Measurements from ENCODE around the gene UBE4B.
A peak's percentile ranks its signal among the peaks of the same experiment; 100 is the strongest.

Gene UBE4B

GRCh38 chr1:10208537-10208936 is 175.8 kb downstream of the UBE4B start:
- in situ Hi-C loops (cut with MboI; ENCODE audit: low sequenced_read_pairs, unreplicated experiment) = no loop called here
- DNase-seq (ENCODE audit: low spot score) = no peak
- no peak for TF ChIP-seq CTCF (IDR thresholded peaks at IDR 0.05; ENCODE audit: borderline replicate concordance, control extremely low read depth, extremely low read depth, insufficient read depth, missing control alignments)

GRCh38 chr1:10209590-10209904 is 176.8 kb downstream of the UBE4B start:
- TF ChIP-seq CTCF (IDR thresholded peaks at IDR 0.05; ENCODE audit: borderline replicate concordance, control extremely low read depth, extremely low read depth, insufficient read depth, missing control alignments) = no peak
- DNase-seq (ENCODE audit: low spot score) = no peak
- in situ Hi-C loops (cut with MboI; ENCODE audit: low sequenced_read_pairs, unreplicated experiment) = no loop called here

- in situ Hi-C loops (cut with MboI; ENCODE audit: low sequenced_read_pairs, unreplicated experiment) = no loop called here
- peak; percentile 79 for TF ChIP-seq CTCF (IDR thresholded peaks at IDR 0.05; ENCODE audit: borderline replicate concordance, control extremely low read depth, extremely low read depth, insufficient read depth, missing control alignments)
- peak; percentile 100 for DNase-seq (ENCODE audit: low spot score)
These were observed 177.4 kb downstream of the UBE4B start, which contains the start of gene KIF1B for GRCh38 chr1:10209905-10210810. Gene KIF1B, plus strand, starts transcription at chr1:10210570. Its CDS starts 21,759 bp downstream, at chr1:10232329.

- in situ Hi-C loops (cut with MboI; ENCODE audit: low sequenced_read_pairs, unreplicated experiment) = no loop called here
- DNase-seq (ENCODE audit: low spot score) = peak; percentile 56
- TF ChIP-seq CTCF (IDR thresholded peaks at IDR 0.05; ENCODE audit: borderline replicate concordance, control extremely low read depth, extremely low read depth, insufficient read depth, missing control alignments) = no peak
These were observed 178.4 kb downstream of the UBE4B start for GRCh38 chr1:10210841-10211804.

- in situ Hi-C loops (cut with MboI; ENCODE audit: low sequenced_read_pairs, unreplicated experiment) = no loop called here
- DNase-seq (ENCODE audit: low spot score) = no peak
- no peak for TF ChIP-seq CTCF (IDR thresholded peaks at IDR 0.05; ENCODE audit: borderline replicate concordance, control extremely low read depth, extremely low read depth, insufficient read depth, missing control alignments)
These were observed 179.2 kb downstream of the UBE4B start for GRCh38 chr1:10211805-10212410.

- in situ Hi-C loops (cut with MboI; ENCODE audit: low sequenced_read_pairs, unreplicated experiment) = no loop called here
- DNase-seq (ENCODE audit: low spot score) = no peak
- TF ChIP-seq CTCF (IDR thresholded peaks at IDR 0.05; ENCODE audit: borderline replicate concordance, control extremely low read depth, extremely low read depth, insufficient read depth, missing control alignments) = no peak
These were observed 179.7 kb downstream of the UBE4B start for GRCh38 chr1:10212476-10212875.
